ENCODE data around the gene SOX30.

SOX30 gene

GRCh38 chr5:157607371-157608161 is 44.7 kb downstream of the SOX30 start:
- DNase-seq = peak; percentile 87

DNA sequence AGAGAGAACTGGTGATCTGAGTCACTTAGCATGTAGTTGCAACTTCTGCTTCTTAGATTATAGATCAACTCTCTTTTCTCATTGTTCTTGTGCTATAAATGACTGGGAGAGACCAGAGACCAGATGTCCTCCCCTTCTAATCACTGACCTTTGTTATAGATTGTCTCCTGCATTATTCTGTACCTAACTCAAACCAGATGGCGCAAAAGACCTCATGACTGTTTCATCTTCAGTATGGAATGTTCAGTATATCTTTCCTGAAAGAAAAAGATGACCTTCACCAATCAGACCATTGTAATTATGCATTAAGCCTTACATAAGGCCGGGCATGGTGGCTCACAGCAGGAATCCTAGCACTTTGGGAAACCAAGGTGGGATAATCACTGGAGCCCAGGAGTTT is 46.2 kb downstream of the SOX30 start:
- peak; percentile 56 for DNase-seq

- peak; percentile 92 for DNase-seq
Observed at GRCh38 chr5:157603333-157604190, 48.7 kb downstream of the SOX30 start.

DNA sequence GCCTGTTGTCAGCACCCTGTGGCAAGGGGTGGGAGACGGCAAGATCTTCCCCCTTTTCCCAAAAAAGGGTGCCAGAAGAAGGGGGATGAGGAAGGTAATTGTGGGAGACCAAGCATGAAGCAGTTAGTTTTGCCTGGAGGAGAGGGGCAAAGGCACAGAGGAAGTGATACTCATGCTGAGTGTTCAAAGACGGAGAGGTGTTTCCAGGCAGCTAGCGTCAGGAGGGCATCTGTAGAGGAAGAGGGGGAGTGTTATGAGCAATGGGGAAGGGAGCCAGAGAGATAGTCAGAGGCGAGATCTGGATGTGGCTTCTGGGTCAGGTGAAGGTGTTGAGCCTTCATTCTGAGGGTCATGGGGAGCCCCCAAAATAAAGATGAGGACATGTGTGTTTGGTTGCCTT is 49.7 kb downstream of the SOX30 start:
- no peak for DNase-seq

- DNase-seq = no peak
Observed at GRCh38 chr5:157600252-157600651, 52.0 kb downstream of the SOX30 start.

- no peak for DNase-seq
Observed at GRCh38 chr5:157599565-157599964, 52.7 kb downstream of the SOX30 start.

- DNase-seq = no peak
Observed at GRCh38 chr5:157598350-157598936, 53.8 kb downstream of the SOX30 start.

GRCh38 chr5:157597277-157597676 is 55.0 kb downstream of the SOX30 start:
- no peak for DNase-seq

- no peak for DNase-seq
Observed at GRCh38 chr5:157596487-157596886, 55.8 kb downstream of the SOX30 start.

- DNase-seq = no peak
Observed at GRCh38 chr5:157594675-157595459, 57.4 kb downstream of the SOX30 start.

DNA sequence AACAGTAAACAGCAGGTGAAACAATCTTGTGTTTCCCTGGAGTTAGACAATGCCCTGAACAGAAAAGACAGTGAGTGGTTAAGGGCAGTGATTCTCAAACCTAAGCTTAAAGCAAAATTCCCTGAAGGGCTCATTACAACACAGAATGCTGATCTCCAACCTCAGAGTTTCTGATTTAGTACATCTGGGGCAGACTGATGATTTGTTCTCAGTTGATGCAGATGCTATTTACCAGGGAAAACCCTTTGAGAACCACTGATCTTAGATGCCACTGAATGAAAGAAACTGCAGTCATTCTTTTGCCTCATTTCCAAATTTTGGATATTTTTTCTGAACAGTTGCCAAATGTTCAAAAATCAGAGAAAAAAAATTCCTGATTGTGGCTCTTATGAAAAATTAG is 58.0 kb downstream of the SOX30 start:
- no peak for DNase-seq

GRCh38 chr5:157593052-157593757 is 59.0 kb downstream of the SOX30 start:
- no peak for DNase-seq

GRCh38 chr5:157592594-157592993 is 59.6 kb downstream of the SOX30 start:
- no peak for DNase-seq

- DNase-seq = no peak
Observed at GRCh38 chr5:157590478-157590877, 61.8 kb downstream of the SOX30 start.

GRCh38 chr5:157584628-157585027 is 67.6 kb downstream of the SOX30 start:
- DNase-seq = no peak

DNA sequence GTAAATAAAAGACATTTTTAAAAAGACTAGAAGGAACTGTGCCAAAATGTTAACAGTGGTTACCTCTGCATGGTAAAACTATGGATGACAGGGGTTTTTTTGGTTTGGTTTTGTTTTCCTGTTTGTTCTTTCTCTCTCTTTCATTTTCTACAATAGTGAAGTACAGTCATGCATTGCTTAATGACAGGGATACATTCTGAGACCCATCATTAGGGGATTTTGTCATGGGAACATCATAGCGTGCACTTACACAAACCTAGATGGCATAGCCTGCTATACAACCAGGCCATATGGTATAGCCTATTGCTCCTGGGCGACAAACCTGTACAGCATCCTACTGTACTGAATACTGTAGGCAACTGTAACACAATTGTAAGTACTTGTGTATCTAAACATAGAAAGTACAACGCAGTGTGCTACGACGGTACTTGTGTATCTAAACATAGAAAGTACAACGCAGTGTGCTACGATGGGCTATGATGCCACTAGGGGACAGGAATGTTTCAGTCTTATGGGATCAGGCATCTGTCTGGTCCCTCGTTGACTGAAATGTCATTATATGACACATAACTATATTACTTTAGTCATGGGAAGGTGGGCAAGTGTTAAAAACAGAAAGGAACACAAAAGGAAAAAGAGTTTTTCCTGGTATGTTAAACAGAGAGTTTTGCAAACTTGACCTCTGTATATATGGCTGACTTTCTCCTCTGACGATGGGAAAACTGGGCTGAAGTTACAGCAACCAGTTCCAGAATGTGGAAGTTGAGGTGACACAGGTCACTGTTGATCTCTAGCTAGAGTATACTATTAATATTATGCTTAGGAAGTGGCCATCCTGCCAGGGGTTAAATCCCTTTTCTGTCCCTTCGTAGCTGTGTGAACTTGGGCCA is 69.3 kb downstream of the SOX30 start:
- no peak for DNase-seq

- no peak for DNase-seq
Observed at GRCh38 chr5:157581901-157582300, 70.3 kb downstream of the SOX30 start.

GRCh38 chr5:157578079-157578780 is 74.0 kb downstream of the SOX30 start:
- no peak for DNase-seq

- DNase-seq = no peak
Observed at GRCh38 chr5:157576678-157577077, 75.6 kb downstream of the SOX30 start.
